Stimulated activated effector memory CD8-positive, alpha-beta T cell treated with anti-CD3 and anti-CD28 coated beads, Interleukin-12 subunit alpha, Interleukin-12 subunit beta, amount 100 ng/mL, for 72 hours (primary cell): ENCODE measurements around the gene COG1.
A peak's percentile ranks its signal among the peaks of the same experiment; 100 is the strongest.

Experiments used
- ATAC-seq: fragments of 150-1000 bp; cut with Tn5 transposase; 2 replicates; pipeline ENCODE4 v1.10.0; 2021
- DNase-seq, 2 donors: peaks; one replicate each; pipeline ENCODE4 v3.0.0; 2021 to 2022; ENCODE audit warnings: low spot score in 2 of 2
- H3K27ac Mint-ChIP-seq: one replicate; pipeline ENCODE4 v1.8.0; 2022; ENCODE audit warnings: mild to moderate bottlenecking, mixed read lengths
- H3K36me3 Mint-ChIP-seq: one replicate; pipeline ENCODE4 v1.8.0; 2022; ENCODE audit warnings: mild to moderate bottlenecking, mixed read lengths
- H3K4me1 Mint-ChIP-seq: one replicate; pipeline ENCODE4 v1.8.0; 2022; ENCODE audit warnings: mixed read lengths
- H3K4me3 Mint-ChIP-seq: one replicate; pipeline ENCODE4 v1.8.0; 2022; ENCODE audit warnings: mild to moderate bottlenecking, mixed read lengths
- H3K9me3 Mint-ChIP-seq: one replicate; pipeline ENCODE4 v1.8.0; 2022; ENCODE audit warnings: mixed read lengths

Gene COG1

GRCh38 chr17:73227944-73228343 is 35.1 kb downstream of the COG1 start:
- DNase-seq, result no peak
- no peak for ATAC-seq
- Mint-ChIP-seq H3K27ac (peak overlapping the region; percentile 67), H3K4me3 (peak overlapping the region; percentile 53), H3K9me3 (no peaks in the 10 kb centered on the region), H3K36me3 (peaks cover 45% of the 10 kb centered on the region), H3K4me1 (peaks cover 60% of the 10 kb centered on the region)

- Mint-ChIP-seq H3K36me3 (peaks cover 36% of the 10 kb centered on the region), H3K27ac (peak overlapping the region; percentile 32), H3K4me1 (peaks cover 62% of the 10 kb centered on the region), H3K9me3 (no peaks in the 10 kb centered on the region), H3K4me3 (peak overlapping the region; percentile 90)
- ATAC-seq (peak; percentile 38), DNase-seq (peak in 1 of 2 donors; percentile 13)
Measured at GRCh38 chr17:73228748-73229236, 35.9 kb downstream of the COG1 start.

GRCh38 chr17:73230088-73230487 is 37.2 kb downstream of the COG1 start:
- peaks cover 53% of the 10 kb centered on the region for H3K4me1 Mint-ChIP-seq
- peaks cover 37% of the 10 kb centered on the region for H3K36me3 Mint-ChIP-seq
- peak overlapping the region; percentile 32 for H3K27ac Mint-ChIP-seq
- ATAC-seq, result no peak
- H3K9me3 Mint-ChIP-seq, result no peaks in the 10 kb centered on the region
- H3K4me3 Mint-ChIP-seq, result peak overlapping the region; percentile 90
- DNase-seq, result no peak

DNA sequence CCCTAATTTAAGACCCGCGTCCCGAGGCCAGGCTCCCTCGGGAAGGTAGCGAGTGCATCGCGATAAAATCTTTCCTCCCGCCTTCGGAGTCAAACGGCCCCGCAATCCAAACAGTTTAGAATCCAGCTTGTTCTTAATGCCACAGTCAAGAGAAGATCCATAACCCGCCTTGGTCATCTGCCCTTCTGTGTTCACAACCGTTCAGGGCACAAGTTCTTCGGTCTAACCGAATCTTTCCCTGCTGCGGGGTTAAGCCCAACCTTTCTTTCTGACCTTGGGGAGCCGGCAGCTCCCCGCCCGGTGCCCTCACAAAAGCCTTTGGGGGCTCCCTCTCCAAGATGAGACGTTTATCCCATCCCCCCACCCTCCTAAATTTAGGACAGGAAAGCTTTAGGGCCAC is 38.5 kb downstream of the COG1 start:
- ATAC-seq, result no peak
- H3K27ac Mint-ChIP-seq, result peak overlapping the region; percentile 98
- no peaks in the 10 kb centered on the region for H3K9me3 Mint-ChIP-seq
- peaks cover 52% of the 10 kb centered on the region for H3K4me1 Mint-ChIP-seq
- H3K36me3 Mint-ChIP-seq, result peaks cover 36% of the 10 kb centered on the region
- peak overlapping the region; percentile 90 for H3K4me3 Mint-ChIP-seq
- peak in 1 of 2 donors; percentile 56 for DNase-seq

GRCh38 chr17:73231841-73232586 is 39.2 kb downstream of the COG1 start:
- Mint-ChIP-seq H3K27ac (peak overlapping the region; percentile 98), H3K36me3 (peaks cover 31% of the 10 kb centered on the region), H3K4me1 (peaks cover 45% of the 10 kb centered on the region), H3K9me3 (no peaks in the 10 kb centered on the region), H3K4me3 (peak overlapping the region; percentile 90)
- peak; percentile 92 for ATAC-seq
- DNase-seq, result peak; percentile 94 to 99

GRCh38 chr17:73232587-73233373 is 39.9 kb downstream of the COG1 start:
- ATAC-seq (peak; percentile 49), DNase-seq (peak in 1 of 2 donors; percentile 58)
- H3K4me3 Mint-ChIP-seq, result peak overlapping the region; percentile 90
- peaks cover 45% of the 10 kb centered on the region for H3K4me1 Mint-ChIP-seq
- no peaks in the 10 kb centered on the region for H3K9me3 Mint-ChIP-seq
- H3K27ac Mint-ChIP-seq, result peak overlapping the region; percentile 98
- H3K36me3 Mint-ChIP-seq, result peaks cover 31% of the 10 kb centered on the region

DNA sequence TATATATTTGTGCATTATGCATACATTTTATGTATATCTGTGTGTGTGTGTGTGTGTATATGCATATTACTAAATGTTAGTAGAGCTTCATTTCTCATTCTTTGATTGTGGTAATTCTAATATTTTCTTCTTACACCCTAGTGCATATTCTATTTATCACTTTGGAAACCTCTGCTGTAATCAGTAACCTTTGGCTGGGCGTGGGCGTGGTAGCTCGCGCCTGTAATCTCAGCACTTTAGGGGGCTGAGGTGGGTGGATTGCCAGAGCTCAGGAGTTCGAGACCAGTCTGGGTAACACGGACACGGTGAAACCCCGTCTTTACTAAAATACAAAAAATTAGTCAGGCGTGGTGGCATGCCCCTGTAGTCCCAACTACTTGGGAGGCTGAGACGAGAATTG is 41.9 kb downstream of the COG1 start:
- Mint-ChIP-seq H3K36me3 (peaks cover 31% of the 10 kb centered on the region), H3K27ac (no peak overlapping the region), H3K9me3 (no peaks in the 10 kb centered on the region), H3K4me1 (peaks cover 29% of the 10 kb centered on the region), H3K4me3 (no peak overlapping the region)
- ATAC-seq, result no peak
- DNase-seq, result no peak

- peak overlapping the region; percentile 31 for H3K4me3 Mint-ChIP-seq
- H3K27ac Mint-ChIP-seq, result peak overlapping the region; percentile 83
- peaks cover 24% of the 10 kb centered on the region for H3K4me1 Mint-ChIP-seq
- H3K36me3 Mint-ChIP-seq, result peaks cover 21% of the 10 kb centered on the region
- no peak for ATAC-seq
- H3K9me3 Mint-ChIP-seq, result no peaks in the 10 kb centered on the region
- DNase-seq, result no peak
Measured at GRCh38 chr17:73237714-73238113, 44.9 kb downstream of the COG1 start.

- ATAC-seq (no peak), DNase-seq (no peak)
- Mint-ChIP-seq H3K9me3 (no peaks in the 10 kb centered on the region), H3K4me1 (peaks cover 15% of the 10 kb centered on the region), H3K36me3 (peaks cover 40% of the 10 kb centered on the region), H3K27ac (no peak overlapping the region), H3K4me3 (no peak overlapping the region)
Measured at GRCh38 chr17:73240561-73240960, 47.7 kb downstream of the COG1 start.

GRCh38 chr17:73247726-73248125 is 54.9 kb downstream of the COG1 start:
- Mint-ChIP-seq H3K9me3 (no peaks in the 10 kb centered on the region), H3K27ac (no peak overlapping the region), H3K4me1 (peaks cover under 1% of the 10 kb centered on the region), H3K36me3 (peaks cover 49% of the 10 kb centered on the region), H3K4me3 (no peak overlapping the region)
- ATAC-seq, result no peak
- DNase-seq, result no peak

DNA sequence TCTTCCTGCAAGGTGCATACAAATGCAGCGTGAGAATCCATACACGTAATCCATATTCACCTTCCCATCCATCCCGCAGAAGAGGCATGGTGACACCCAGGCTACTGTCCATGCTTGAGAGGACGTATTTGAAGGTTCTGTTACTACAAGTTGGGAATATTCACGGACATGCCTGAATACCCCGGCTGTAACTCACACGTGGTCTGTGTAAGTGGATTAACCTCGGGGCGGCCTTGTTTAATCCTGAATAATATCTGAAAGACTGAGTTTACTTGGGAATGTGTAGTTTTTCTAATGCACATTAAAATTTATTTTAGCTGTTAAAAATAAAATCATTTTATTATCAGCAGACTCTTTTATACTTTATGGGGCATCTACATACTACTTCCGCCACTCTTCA is 55.7 kb downstream of the COG1 start:
- DNase-seq (no peak), ATAC-seq (no peak)
- Mint-ChIP-seq H3K9me3 (no peaks in the 10 kb centered on the region), H3K36me3 (peaks cover 41% of the 10 kb centered on the region), H3K4me3 (no peak overlapping the region), H3K4me1 (no peaks in the 10 kb centered on the region), H3K27ac (no peak overlapping the region)

DNA sequence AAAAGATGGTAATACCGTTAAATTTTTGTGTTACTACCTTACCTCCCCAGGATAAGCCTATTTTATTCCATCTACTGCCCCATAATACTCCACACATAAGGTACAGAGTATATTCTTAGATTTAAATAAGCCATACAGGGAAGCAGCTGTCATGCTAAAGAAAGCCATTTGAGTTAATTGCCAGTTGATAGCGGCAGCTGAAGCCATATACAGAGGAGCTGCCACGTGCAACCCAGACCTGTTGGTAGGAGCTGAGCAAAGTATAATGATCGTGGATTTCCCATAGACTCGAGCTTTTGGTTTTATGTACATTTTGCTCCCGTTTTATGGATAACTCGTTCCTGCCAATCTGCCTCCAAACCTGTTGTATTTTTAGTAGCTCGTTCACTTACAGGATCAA is 56.8 kb downstream of the COG1 start:
- ATAC-seq (no peak), DNase-seq (no peak)
- Mint-ChIP-seq H3K4me3 (no peak overlapping the region), H3K9me3 (no peaks in the 10 kb centered on the region), H3K36me3 (peaks cover 29% of the 10 kb centered on the region), H3K27ac (no peak overlapping the region), H3K4me1 (no peaks in the 10 kb centered on the region)

- H3K4me3 Mint-ChIP-seq, result no peak overlapping the region
- no peak for DNase-seq
- no peaks in the 10 kb centered on the region for H3K9me3 Mint-ChIP-seq
- no peak for ATAC-seq
- H3K4me1 Mint-ChIP-seq, result no peaks in the 10 kb centered on the region
- H3K36me3 Mint-ChIP-seq, result peaks cover 16% of the 10 kb centered on the region
- peak overlapping the region; percentile 52 for H3K27ac Mint-ChIP-seq
Measured at GRCh38 chr17:73250851-73251640, 58.2 kb downstream of the COG1 start.

DNA sequence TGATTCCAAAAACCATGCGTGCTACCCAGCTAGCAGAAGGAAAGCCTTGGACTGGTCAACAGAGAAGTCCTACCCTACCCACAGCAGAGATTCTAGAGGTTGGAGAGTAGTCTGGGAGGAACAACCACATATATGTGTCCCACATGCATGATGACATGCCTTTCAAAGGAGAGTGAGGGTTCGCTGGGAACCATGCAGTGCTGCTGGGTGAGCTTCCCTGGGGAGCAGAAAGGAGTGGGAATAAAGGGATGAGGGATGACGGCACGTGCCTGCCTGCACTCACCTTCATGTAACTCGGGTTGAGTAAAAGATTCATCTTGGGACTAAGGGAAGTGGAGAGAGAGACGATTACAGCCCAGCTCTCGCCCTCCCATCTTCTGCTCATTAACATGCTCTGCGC is 59.0 kb downstream of the COG1 start:
- peaks cover 8% of the 10 kb centered on the region for H3K36me3 Mint-ChIP-seq
- ATAC-seq (no peak), DNase-seq (no peak)
- H3K9me3 Mint-ChIP-seq, result no peaks in the 10 kb centered on the region
- H3K4me1 Mint-ChIP-seq, result no peaks in the 10 kb centered on the region
- no peak overlapping the region for H3K4me3 Mint-ChIP-seq
- H3K27ac Mint-ChIP-seq, result peak overlapping the region; percentile 52

GRCh38 chr17:73255671-73256181 is 62.9 kb downstream of the COG1 start:
- no peak overlapping the region for H3K27ac Mint-ChIP-seq
- no peaks in the 10 kb centered on the region for H3K9me3 Mint-ChIP-seq
- no peaks in the 10 kb centered on the region for H3K36me3 Mint-ChIP-seq
- no peak overlapping the region for H3K4me3 Mint-ChIP-seq
- H3K4me1 Mint-ChIP-seq, result no peaks in the 10 kb centered on the region
- DNase-seq (peak; percentile 49 to 79), ATAC-seq (peak; percentile 85)
